Activated CD8-positive, alpha-beta memory T cell treated with anti-CD3 and anti-CD28 coated beads, Interleukin-2, amount 50 U/mL, for 24 hours (primary cell): ENCODE data around the gene AK2.
A peak's percentile ranks its signal among the peaks of the same experiment; 100 is the strongest.
"Not testable (repeated sequence)": the region's sequence is repeated elsewhere in the genome, so short reads cannot be mapped to it uniquely, and the experiment has no call there.

Source experiments
- DNase-seq: peaks from one replicate; pipeline ENCODE4 v3.0.0-alpha.2; 2020; ENCODE audit errors: extremely low read depth

The AK2 gene

GRCh38 chr1:33050221-33051076 lies 13.8 kb upstream of the AK2 start:
- no peak for DNase-seq

DNA sequence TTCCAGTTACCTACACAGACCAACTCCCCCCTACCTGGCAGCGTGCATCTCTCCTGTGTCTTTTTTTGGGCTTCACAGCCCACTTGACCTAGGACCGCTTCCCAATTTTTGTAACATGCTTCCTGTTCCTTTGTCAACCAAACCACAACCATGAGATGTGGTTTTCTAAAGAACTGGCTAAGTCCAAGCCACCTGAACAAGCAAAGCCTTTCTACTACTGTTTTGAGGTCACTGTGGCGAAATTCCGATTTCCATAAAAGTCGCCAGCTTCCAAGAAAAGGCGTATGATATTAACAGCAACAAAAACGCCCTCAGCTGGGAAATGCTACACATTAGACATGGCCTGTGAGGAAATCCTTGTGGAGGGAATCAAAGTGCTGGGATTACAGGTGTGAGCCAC lies 12.7 kb upstream of the AK2 start:
- no peak for DNase-seq

DNA sequence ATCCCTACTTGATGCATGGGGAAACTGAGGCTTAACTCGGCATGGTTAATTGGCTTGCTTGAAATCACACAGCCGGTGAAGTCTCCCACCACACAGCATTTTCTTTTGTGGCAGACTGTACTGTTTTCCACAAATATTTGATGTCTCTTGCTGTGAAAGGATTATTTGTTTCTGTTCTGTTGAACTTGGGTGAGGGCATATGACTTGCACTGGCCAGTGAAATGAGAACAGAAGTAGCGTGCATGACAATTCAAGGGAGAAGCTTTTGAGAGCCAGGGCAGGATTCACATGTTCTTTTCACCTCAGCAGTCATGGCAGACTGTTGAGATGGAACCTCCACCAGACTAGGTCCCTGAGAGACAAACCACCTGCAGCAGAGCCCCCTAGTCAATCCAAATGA lies 11.7 kb upstream of the AK2 start:
- no peak for DNase-seq

GRCh38 chr1:33047839-33048305 lies 11.2 kb upstream of the AK2 start:
- no peak for DNase-seq

DNA sequence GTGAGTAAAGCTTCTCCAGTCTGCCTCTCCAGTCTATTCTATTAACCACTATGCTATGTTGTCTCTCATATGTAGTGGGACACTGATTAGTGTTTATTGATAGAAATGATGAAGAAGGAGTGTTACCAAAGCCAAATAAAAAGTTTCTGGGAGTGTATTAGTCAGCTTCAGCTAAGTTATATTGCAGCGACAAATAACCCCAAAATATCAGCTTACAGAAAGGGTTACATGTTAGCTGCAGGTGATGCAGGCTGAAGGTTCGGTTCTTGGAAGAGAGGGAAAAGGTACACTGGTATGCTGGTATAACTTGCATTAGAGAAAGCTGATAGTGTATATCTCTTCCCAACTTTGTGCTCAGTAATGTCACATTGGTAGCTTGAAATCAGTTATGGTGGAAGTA lies 10.6 kb upstream of the AK2 start:
- no peak for DNase-seq

- not testable (repeated sequence) for DNase-seq
Measured at GRCh38 chr1:33046234-33046633, 9.6 kb upstream of the AK2 start.

DNA sequence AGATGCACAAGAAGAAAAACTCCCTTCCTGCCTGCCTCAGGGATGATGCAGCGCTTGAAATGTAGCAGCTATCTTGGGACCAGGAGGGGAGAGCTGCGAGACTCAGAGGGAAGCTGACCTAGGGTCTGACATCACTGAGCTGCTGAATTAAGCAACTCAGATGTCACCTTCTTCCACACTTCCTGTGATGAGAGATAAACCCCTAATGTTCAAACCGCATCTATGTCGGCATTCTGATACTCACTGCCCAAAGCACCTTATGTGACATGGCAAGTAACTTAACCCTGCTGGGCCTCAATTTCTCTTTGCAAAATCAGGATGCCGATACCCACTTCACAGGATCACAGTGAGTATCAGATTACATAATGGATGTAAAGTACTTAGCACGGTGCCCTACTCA lies 9.1 kb upstream of the AK2 start:
- DNase-seq: no peak

- DNase-seq: no peak
Measured at GRCh38 chr1:33045246-33045645, 8.6 kb upstream of the AK2 start.

DNA sequence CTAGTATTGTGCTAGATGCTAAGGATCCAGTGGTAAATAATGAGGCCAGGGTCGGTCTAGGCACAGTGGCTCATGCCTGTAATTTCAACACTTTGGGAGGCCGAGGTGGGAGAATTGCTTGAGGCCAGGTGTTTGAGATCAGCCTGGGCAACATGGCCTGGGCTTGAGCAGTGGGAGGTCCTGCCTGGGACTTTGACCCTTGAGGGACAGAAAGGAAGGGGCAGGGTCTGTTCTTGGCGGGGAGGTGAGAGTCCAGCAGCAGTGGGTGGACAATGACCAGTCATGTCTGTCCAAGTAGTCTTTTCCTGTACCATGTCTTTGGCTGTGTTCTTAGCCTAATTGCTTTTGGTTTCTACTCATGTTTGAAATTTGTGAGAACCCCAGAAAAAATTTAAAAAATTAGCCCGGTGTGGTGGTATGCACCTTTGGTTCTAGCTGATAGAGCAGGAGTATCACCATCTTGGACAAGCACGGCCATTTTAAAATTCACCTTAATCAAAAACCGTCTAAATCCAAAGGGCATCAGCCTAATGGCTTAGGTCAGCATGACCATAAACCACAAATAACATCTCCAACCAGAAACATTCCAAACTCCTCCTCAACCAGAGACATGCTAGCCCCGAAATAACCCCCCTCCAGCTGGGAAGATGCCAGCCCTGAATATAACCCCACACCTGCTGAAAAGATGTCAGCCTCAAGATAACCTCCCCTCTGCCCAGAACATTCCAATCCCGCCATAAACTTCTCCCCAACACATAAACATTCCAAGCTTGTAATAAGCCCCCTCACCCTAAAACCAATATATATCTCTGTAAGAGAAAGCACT lies 6.8 kb upstream of the AK2 start:
- DNase-seq: no peak

DNA sequence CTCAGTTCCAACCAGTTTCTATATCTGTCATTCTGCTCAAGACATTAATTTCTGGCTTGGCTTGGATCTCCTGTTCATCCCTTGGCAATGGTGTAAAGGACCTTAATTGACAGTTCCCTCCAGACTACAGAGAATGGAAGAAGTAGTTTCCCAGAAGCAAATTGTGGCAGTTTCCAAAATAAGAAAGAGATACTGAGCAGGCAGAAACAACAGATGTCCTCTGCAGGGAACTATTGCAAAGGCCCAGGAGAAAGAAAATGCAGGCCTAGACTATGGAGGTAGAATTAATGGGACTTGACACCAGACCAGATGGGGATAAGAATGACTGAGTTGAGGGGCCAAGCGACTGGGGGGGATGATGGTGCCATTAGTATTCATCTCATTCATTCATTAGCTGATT lies 6.1 kb upstream of the AK2 start:
- DNase-seq: no peak

DNA sequence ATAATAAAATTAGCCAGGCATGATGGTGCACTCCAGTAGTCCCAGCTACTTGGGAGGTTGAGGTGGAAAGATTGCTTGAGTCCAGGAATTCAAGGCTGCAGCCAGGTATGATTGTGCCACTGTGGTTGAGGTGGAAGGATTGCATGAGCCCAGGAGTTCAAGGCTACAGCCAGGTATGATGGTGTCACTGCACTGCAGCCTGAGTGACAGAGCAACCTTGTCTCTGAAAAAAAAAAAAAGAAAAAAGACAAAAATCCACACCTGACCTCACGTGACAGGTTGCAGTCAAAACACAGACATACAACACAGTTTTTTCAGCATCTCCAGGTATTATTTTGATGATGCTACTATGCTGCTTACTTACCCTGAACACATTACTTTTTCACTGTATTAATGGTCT lies 4.3 kb upstream of the AK2 start:
- DNase-seq: no peak

- no peak for DNase-seq
Measured at GRCh38 chr1:33039840-33040239, 3.2 kb upstream of the AK2 start.

- no peak for DNase-seq
Measured at GRCh38 chr1:33036051-33036525, 595 bp downstream of the AK2 start.

GRCh38 chr1:33032126-33032869 lies 4.4 kb downstream of the AK2 start:
- DNase-seq: no peak

GRCh38 chr1:33031506-33031905 lies 5.2 kb downstream of the AK2 start:
- DNase-seq: no peak

GRCh38 chr1:33030575-33030974 lies 6.1 kb downstream of the AK2 start:
- no peak for DNase-seq

GRCh38 chr1:33029921-33030320 lies 6.8 kb downstream of the AK2 start:
- DNase-seq: no peak

GRCh38 chr1:33029209-33029608 lies 7.5 kb downstream of the AK2 start:
- no peak for DNase-seq

GRCh38 chr1:33025761-33026160 lies 10.9 kb downstream of the AK2 start:
- no peak for DNase-seq

DNA sequence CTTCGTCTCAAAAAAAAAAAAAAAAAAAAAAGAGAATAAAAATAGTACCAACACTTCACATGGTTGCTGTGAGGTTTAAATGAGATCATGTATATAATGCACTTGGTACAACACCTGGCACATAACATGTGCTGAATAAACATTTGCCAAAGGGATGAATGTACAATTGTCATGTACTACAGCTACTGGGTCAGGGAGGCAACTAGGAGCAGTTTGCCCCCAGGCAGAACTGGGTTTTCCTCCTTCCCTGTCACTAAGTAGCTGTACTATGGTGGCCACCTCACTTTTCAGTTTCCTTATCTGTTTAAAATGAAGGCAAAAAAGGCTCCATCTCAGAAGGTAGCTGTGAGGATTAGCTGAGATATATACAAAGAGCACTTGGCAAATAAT lies 11.5 kb downstream of the AK2 start:
- no peak for DNase-seq

- DNase-seq: peak; percentile 51
Measured at GRCh38 chr1:33024430-33025179, 12.1 kb downstream of the AK2 start.
